Panc1 (cell line): Measurements from ENCODE around the gene WDR64. TPM values are rescaled to one million over a fixed set of nuclear protein-coding genes. Genes with fewer than 3 reads are reported as not detected.

ENCODE experiments used
- ATAC-seq: fragments of 200-7000 bp; cut with Tn5 transposase; 2 replicates; pipeline ENCODE4 v1.9.1; 2020; ENCODE audit warnings: mild to moderate bottlenecking, moderate library complexity
- BruUV-seq: library from RNA; stranded (reverse); fragments of 400-500 nt; replicated peaks from 2 replicates; lab custom pipeline; 2021; lab: Mats Ljungman, UMichigan
- CTCF ChIA-PET: fragments of 300-600 bp; sonication (Branson Sonifier 250); formaldehyde crosslinking; loops from one replicate; lab custom pipeline; 2022; ENCODE audit warnings: antibody characterized with exemption; lab: Charles Lee
- POLR2A ChIA-PET: fragments of 300-600 bp; sonication (Branson Sonifier 250); formaldehyde crosslinking; loops from one replicate; lab custom pipeline; 2022; ENCODE audit warnings: antibody characterized with exemption; lab: Charles Lee
- DNase-seq: peaks from one replicate; pipeline ENCODE4 v3.0.0-alpha.2; 2010; ENCODE audit warnings: low read depth, low spot score
- H3K27ac ChIP-seq: 2 replicates; pipeline ENCODE4 v1.5.1; 2011; ENCODE audit warnings: mild to moderate bottlenecking, low read length, inconsistent platforms
- H3K27me3 ChIP-seq: fragments of 200-500 bp; sonication (Bioruptor generic); 2 replicates; pipeline ENCODE4 v1.6.0; 2014; ENCODE audit warnings: low read length, inconsistent platforms; ENCODE audit not compliant: control insufficient read depth, insufficient read depth
- H3K36me3 ChIP-seq: fragments of 200-500 bp; sonication (Bioruptor generic); 2 replicates; pipeline ENCODE4 v1.5.1; 2014; ENCODE audit warnings: inconsistent platforms, mild to moderate bottlenecking, low read length, moderate library complexity; ENCODE audit not compliant: control insufficient read depth, insufficient read depth
- H3K4me1 ChIP-seq: 2 replicates; pipeline ENCODE4 v1.5.1; 2011; ENCODE audit warnings: inconsistent platforms, mild to moderate bottlenecking, low read length, moderate library complexity; ENCODE audit not compliant: control insufficient read depth, insufficient read depth
- H3K4me3 ChIP-seq, 2 experiments: 2 replicates each; pipeline ENCODE4 v1.5.1; 2011 to 2012; ENCODE audit warnings: low read depth in 2 of 2, low read length in 2 of 2, mild to moderate bottlenecking in 2 of 2, inconsistent platforms in 1 of 2, moderate library complexity in 1 of 2
- H3K9me3 ChIP-seq: fragments of 200-500 bp; sonication (Bioruptor generic); 2 replicates; pipeline ENCODE4 v1.5.1; 2014; ENCODE audit warnings: low read depth, mild to moderate bottlenecking, inconsistent platforms, low read length, moderate library complexity; ENCODE audit not compliant: control insufficient read depth, insufficient read depth
- CTCF ChIP-seq: fragments of 450-650 bp; IDR thresholded peaks from 2 replicates; pipeline ENCODE4 v1.5.1; 2017; ENCODE audit warnings: mild to moderate bottlenecking
- POLR2AphosphoS5 ChIP-seq: IDR thresholded peaks from 2 replicates; pipeline ENCODE4 v1.6.1; 2012; ENCODE audit warnings: mild to moderate bottlenecking, low read depth, low read length, moderate library complexity
- REST ChIP-seq, 2 experiments: IDR thresholded peaks; 2 replicates each; pipeline ENCODE4 v1.6.1; 2011 to 2012; ENCODE audit warnings: low read depth in 2 of 2, control low read depth in 1 of 2, low read length in 1 of 2, mild to moderate bottlenecking in 1 of 2, moderate library complexity in 1 of 2; ENCODE audit not compliant: insufficient read depth in 1 of 2
- SIN3A ChIP-seq: IDR thresholded peaks from 2 replicates; pipeline ENCODE4 v1.6.1; 2012; ENCODE audit warnings: low read depth, mild to moderate bottlenecking, low read length, moderate library complexity, borderline replicate concordance; ENCODE audit not compliant: insufficient read depth
- TCF7L2 ChIP-seq: IDR thresholded peaks from 2 replicates; pipeline ENCODE4 v1.6.1; 2011; ENCODE audit warnings: mild to moderate bottlenecking, low read depth, low read length, inconsistent platforms
- in situ Hi-C: cut with HindIII; loops from 2 replicates; pipeline ENCODE4 v1.10.0; 2016; ENCODE audit warnings: low sequenced_read_pairs, low pct_unique_long_range_greater_than_20kb
- intact Hi-C: fragments of 100-400 bp; cut with micrococcal nuclease; formaldehyde crosslinking; loops from one replicate; pipeline ENCODE4 v1.10.0; 2022; ENCODE audit not compliant: unreplicated experiment
- total RNA-seq: library from RNA; stranded (reverse); gene quantifications from one replicate; pipeline ENCODE4 v1.2.1, GENCODE V29; 2021; ENCODE audit not compliant: unreplicated experiment

The WDR64 gene
- total RNA-seq, 1 experiment from 2014 or later = not detected

GRCh38 chr1:241736387-241736786, 84.3 kb downstream of the WDR64 start:
- intact Hi-C loops = no loop called here
- ChIA-PET POLR2A (interaction anchor here (0.7 kb wide), 1 partner anchor 210 kb away, joined by 4 read pairs; no protein-coding TSS in a partner anchor), CTCF (interaction anchor here (0.6 kb wide), 1 partner anchor 57 kb away, joined by 4 read pairs; no protein-coding TSS in a partner anchor)
- Histone ChIP-seq H3K4me3 (no peak overlapping the region), H3K4me1 (no peaks in the 10 kb centered on the region), H3K27me3 (peaks cover 2% of the 10 kb centered on the region; the same call in 1 of the 2 replicates), H3K9me3 (no peaks in the 10 kb centered on the region), H3K27ac (no peak overlapping the region), H3K36me3 (no peaks in the 10 kb centered on the region)
- in situ Hi-C loops = no loop called here
- TF ChIP-seq REST (IDR thresholded peaks at IDR 0.05; ENCODE audit: insufficient read depth in 1 of 2, low read depth in 2 of 2, low read length in 1 of 2) (no peak), POLR2AphosphoS5 (no peak), TCF7L2 (no peak), SIN3A (no peak), CTCF (no peak)
- no TSS peak for BruUV-seq
- no peak for ATAC-seq
- no peak for DNase-seq

- ChIA-PET POLR2A (no interaction called here), CTCF (no interaction called here)
- intact Hi-C loops (no loop called here), in situ Hi-C loops (no loop called here)
- ATAC-seq (no peak), DNase-seq (no peak)
- no peak for TF ChIP-seq CTCF
- TF ChIP-seq POLR2AphosphoS5 = no peak
- TF ChIP-seq SIN3A = no peak
- TF ChIP-seq REST (IDR thresholded peaks at IDR 0.05; ENCODE audit: insufficient read depth in 1 of 2, low read depth in 2 of 2, low read length in 1 of 2) = no peak
- TF ChIP-seq TCF7L2 = no peak
- H3K9me3 ChIP-seq = no peaks in the 10 kb centered on the region
- H3K4me1 ChIP-seq = no peaks in the 10 kb centered on the region
- no TSS peak for BruUV-seq
- no peak overlapping the region for H3K27ac ChIP-seq
- no peak overlapping the region for H3K4me3 ChIP-seq
- H3K36me3 ChIP-seq = no peaks in the 10 kb centered on the region
- H3K27me3 ChIP-seq = peaks cover 2% of the 10 kb centered on the region; the same call in 1 of the 2 replicates
These were observed 86.4 kb downstream of the WDR64 start for GRCh38 chr1:241738284-241739078.
